Jurkat, Clone E6-1 (cell line): ENCODE results near the gene KIAA0319L. TPM values are rescaled to one million over a fixed set of nuclear protein-coding genes. Genes with fewer than 3 reads are reported as not detected.

Source experiments
- DNase-seq: peaks from one replicate; pipeline ENCODE4 v3.0.0-alpha.2; 2011; ENCODE audit warnings: low read depth, low spot score
- H3K4me3 ChIP-seq: 2 replicates; pipeline ENCODE4 v1.5.1; 2011; ENCODE audit warnings: mild to moderate bottlenecking, low read length, control low read depth, moderate library complexity
- polyA plus RNA-seq: library from polyadenylated mRNA; unstranded; fragments of >200 nt; gene quantifications from one replicate; pipeline ENCODE4 v1.2.1, GENCODE V29; 2012; ENCODE audit warnings: missing spikeins; ENCODE audit not compliant: insufficient read length, insufficient read depth

KIAA0319L gene
- polyA plus RNA-seq, result 24.2 TPM

DNA sequence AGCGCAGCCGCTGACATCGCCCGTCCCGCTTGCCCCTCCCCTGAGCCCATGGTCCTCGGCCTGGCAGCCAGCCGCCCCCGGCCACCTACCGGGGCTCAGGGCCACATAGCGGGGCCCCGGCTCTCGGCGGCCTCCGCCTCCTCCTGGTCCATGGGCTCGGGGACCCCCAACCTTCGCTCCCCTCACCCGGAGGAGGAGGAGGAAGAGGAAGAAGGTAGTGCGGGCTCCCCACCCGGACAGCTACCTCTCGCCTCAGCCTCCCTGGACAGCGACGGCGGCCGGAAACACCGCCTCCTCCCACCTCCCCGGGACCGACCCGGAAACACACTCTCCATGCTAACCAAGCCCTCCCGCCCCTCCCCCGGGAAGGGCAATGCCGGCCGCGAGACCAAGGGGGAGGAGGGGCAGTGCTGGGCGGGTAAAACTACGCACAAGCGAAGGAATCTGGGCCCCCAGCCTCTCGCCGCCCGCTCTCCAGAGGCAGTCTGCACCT lies at the start of gene KIAA0319L:
TSS of gene KIAA0319L (minus strand) at position 286 of the 493 bp plus-strand sequence. CDS start 2,912 bp downstream, outside the sequence.
- peak within 1 kb of the TSS; percentile 85 for H3K4me3 ChIP-seq
- peak; percentile 39 for DNase-seq

DNA sequence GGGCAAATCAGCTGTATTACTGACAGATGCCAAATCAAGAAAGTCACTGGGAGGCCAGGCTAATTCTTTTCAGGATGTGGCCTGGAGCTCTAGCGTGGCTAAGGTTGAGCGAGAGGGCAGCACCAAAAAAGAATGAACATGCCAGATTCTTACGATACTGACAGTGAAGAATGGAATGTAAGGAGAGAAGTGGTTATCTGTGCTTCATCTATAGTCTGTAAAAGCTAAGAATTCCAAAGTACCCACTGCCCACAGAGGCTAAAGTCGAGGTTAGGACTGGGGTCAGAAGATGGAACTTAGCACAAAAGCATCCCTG lies 48.6 kb upstream of the KIAA0319L start:
- DNase-seq, result no peak

DNA sequence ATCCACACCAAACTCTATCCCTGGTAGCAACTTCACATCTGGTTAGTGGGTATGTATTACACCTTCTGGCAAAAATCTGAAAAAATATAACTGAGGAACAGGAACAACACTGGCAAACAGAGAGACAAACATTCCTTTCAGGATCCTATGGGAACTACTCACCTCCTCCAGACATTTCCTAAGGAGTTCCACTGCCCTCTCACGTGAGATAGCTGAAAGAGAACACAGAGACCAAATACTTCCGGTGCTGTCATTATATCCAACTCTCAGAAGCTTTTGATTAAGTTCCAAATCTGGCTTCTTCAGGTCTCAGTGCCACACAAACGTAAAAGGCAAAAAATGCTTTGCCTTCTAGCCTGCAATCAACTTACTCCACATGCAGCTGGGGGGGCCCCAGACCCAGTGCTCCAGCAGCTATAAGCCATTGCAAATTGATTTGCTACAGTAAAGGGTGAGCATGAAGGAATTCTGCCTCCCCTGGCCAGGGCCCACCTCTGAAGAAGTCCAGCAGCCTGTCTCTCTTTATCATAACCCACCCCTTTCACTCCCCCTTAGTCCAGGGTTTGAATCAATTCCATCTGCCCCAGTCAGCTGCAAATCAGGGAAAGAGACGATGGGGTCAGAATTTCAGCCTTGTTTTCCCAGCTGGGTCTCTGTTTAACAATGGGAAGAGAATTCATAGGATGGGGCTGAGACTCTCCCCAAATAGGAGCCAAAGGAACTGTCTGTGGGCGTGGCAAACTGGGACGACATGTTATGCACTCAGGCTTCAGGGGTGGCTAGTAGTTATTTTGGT lies 48.1 kb upstream of the KIAA0319L start:
- H3K4me3 ChIP-seq, result no peak overlapping the region
- no peak for DNase-seq

More for the DNA sequence above, 48.6 kb upstream of the KIAA0319L start:
- no peak overlapping the region for H3K4me3 ChIP-seq

DNA sequence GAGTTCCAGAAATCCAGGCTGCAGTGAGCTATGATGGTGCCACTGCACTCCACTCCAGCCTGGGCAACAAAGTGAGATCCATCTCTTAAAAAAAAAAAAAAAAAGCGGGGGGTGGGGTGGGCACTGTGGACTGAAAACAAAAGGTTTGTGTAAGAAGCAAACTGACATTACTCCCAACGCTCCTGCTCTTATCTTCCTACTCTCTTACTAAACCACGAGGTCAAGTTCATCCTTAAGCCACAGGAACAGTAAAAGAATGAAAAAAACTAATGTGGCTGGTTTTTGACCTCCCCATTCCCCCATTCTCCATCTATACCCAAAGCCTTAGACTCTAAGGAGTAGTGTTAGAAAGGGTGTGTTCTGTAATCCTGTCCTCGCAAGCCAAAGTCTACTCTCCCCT lies 46.7 kb upstream of the KIAA0319L start:
- H3K4me3 ChIP-seq, result no peak overlapping the region
- DNase-seq, result no peak

DNA sequence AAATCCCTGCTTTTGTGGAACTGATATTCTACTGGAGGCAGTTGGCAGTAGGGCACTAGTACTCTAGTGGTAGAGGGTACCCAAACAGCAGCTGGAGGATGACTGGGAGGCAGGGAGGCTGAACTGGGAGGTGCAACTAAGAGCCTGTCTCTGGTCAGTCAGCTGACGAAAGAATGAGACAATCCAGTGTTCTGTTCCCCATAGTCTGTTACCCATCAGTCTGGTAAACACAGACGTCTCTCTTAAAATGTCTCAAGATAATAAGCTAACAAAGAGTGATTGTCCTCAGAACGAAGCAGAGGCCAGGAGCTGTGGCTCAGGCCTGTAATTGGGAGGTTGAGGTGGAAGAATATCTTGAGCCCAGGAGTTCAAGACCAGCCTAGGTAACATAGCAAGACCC lies 46.3 kb upstream of the KIAA0319L start:
- DNase-seq, result no peak
- H3K4me3 ChIP-seq, result no peak overlapping the region

DNA sequence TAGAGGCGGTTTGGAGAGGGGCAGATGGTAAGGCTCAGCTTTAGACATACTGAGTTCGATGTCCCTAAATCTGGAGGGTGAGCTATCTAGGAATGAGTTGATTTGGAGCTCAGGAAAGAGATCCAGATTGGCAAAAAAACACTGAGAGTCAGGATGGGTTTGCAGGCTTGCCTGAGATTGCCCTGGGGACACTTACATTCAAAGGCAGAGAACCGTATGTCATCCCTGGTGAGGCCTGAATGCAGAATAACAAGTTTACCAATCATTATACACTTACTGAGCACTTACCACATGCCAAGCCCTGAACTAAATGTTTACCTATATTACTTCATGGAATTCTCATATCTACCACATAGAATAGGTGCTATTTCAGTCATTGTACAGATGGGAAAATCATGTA lies 43.4 kb upstream of the KIAA0319L start:
- no peak overlapping the region for H3K4me3 ChIP-seq
- no peak for DNase-seq

DNA sequence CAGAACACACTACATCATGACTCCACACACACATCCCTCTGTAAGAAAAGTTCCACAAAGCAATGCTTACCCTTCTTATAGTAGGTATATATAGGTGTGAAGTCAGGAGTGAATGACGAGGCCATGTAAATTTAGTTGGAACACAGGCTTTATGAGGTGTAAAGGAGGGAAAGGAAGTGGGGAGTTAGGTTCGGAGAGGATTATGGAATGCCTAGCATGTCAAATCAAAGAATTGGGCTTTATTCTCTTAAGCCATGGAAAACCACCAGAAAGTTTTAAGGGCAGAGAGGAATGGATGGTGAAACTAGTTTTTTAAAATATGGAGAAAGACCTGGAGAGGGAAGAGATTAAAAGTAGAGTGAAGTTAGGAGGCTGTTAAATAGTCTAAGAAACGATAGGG lies 42.2 kb upstream of the KIAA0319L start:
- no peak overlapping the region for H3K4me3 ChIP-seq
- no peak for DNase-seq

DNA sequence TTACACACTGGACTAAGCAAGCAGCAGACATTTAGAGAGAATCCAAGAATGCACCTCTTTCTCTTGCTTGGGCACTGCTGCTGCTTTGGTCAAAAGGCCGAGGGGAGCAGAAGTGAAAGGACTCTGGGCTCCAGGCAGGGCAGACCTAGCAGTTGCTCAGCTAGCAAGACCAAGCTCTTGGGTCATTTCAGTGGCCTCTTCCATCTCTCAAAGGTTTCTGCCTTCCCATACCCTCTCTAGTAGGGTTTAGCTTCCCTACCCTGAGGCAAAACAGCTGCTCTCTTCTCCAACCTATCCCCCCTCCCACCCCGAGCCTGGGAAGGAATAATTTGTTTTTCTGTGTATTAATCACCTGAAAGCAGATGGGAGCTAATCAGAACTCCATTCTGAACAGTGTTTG lies 41.7 kb upstream of the KIAA0319L start:
- no peak for DNase-seq
- no peak overlapping the region for H3K4me3 ChIP-seq

DNA sequence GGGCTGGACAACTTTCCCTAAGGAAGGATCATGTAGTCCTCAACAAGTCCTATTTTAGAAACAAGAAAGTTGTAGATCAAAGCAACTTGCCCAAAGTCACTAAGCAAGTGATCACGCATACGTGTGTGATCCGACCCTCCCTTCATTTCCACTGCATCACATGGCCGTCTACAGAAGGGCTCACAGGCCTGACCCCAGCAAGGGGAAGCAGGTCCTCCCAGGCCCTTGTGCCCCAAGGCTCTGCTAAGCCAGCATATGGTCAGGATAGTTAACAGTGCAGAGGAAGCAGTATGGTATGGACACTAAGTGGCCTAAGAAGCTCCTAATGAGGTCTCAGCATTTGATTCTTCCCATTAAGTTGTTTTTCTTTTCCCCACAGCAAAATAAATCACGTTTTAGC lies 40.7 kb upstream of the KIAA0319L start:
- no peak for DNase-seq

DNA sequence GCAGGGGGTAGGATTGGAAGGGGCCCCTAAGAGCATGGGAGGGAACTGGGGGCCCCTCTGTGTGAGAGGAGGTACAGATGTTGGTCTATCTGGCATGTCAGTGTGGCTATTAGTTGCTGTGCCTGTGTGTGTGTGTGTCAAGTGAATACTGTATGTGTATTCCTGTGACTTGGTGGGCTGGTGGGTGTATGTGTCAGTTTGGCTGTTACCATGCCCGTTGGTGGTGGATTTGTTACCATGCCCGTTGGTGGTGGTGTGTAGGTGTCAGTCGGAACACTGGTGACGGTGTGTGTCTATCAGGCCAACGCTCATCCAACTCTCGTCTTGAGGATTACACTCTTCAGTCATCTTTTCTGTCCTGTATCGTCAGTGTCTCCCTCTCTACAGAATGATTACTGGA lies 38.5 kb upstream of the KIAA0319L start:
- no peak overlapping the region for H3K4me3 ChIP-seq
- DNase-seq, result no peak

More for the DNA sequence above, 40.7 kb upstream of the KIAA0319L start:
- H3K4me3 ChIP-seq, result no peak overlapping the region

DNA sequence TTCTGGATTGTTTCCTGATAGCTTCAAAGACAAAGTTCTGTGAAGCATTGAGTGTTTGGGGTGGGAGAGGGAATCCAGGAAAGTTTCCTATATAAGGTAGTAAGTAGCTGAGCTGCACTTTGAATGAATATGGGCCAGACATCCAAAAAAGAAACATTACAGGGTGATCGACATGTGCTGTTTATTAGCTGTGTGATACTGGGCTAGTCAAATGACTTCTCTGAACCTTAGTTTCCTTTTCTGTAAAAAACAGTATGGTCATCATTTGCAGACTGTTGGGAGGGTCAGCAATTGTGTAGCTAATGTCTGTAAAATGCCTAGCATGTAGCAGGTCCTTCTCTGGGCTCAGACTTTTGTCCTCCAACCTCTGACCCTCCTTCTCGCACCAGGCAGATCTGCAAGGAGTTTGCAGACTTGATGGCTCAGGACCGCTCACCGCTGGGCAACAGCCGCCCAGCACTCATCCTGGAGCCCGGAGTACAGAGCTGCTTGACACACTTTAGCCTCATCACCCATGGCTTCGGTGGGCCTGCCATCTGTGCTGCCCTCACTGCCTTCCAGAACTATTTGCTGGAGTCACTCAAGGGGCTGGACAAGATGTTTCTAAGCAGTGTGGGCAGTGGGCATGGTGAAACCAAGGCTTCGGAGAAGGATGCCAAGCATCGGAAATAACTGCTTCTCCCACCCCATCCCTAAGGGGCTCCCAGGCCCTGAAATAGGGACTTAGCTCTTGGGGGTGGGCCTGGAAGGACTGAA lies 37.0 kb upstream of the KIAA0319L start:
- DNase-seq, result no peak
- no peak overlapping the region for H3K4me3 ChIP-seq

DNA sequence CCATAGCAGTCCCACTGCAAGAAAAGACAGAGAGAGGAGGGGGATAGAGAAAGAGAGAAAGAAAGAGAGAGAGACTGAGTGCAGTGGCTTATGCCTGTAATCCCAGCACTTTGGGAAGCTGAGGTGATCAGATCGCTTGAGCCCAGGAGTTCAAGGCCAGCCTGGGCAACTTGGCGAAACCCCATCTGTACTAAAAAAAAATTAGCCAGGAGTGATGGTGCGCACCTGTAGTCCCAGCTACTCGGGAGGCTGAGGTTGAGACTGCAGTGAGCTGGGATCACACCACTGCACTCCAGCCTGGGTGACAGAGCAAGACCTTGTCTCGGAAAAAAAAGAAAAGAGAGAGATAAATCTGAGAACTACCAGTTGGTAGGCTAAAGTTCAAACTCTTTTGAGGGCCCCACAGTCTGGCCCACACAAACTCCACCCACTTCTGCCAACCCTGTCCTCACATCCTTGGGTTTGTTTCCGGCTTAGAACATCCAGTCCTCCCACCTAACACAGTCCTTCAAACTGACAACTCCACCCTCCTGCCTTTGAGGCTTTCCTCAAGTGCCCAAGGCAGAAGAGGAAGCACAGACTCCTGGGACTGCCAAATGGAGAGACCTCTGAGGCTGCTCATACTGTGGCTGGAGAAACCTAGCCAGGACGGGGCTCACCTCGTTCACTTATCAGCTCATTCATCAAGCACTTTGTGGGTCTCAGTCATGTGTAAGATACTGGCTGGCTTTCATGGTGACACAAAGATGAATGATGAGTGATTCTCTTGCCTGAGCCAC lies 36.0 kb upstream of the KIAA0319L start:
- H3K4me3 ChIP-seq, result no peak overlapping the region
- peak; percentile 27 for DNase-seq

DNA sequence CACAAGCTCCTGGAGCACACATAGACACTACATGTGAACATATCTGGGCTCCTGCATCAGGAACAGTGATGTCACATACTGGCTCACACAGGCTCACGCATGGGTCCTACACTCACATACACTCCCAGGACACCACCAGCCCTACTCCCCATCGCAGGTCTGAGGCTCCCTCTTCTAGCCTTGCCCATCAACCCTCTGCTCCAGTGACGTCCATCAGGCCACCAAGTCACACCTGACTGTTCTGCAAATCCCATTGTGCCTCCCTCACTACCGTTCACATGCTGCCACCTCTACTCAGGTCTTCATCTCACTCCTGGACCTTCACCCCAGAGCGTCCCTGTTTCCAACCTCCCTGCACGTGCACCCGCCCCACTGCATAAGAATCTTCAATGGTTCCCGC lies 34.0 kb upstream of the KIAA0319L start:
- no peak for DNase-seq

DNA sequence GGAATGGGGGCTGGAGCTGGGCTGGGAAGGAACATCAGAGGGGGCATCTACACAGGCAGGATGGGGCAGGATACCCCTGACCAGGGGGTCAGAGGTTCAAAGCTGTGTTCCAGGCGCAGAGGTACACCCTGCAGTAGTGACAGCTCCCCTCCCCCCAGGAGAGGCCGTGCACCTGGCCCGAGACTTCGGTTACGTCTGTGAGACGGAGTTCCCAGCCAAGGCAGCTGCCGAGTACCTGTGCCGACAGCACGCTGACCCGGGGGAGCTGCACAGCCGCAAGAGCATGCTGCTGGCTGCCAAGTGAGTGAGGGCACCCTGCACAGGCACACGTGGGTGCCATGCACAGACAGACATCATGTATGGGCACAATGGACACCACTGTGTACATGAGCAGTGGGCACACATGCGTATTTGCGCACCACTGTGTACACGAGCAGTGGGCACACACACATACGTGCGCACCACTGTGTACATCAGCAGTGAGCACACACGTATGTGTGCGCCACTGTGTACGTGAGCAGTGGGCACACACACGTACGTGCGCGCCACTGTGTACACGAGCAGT lies 33.4 kb upstream of the KIAA0319L start:
- no peak for DNase-seq
- H3K4me3 ChIP-seq, result no peak overlapping the region

More for the DNA sequence above, 34.0 kb upstream of the KIAA0319L start:
- no peak overlapping the region for H3K4me3 ChIP-seq

DNA sequence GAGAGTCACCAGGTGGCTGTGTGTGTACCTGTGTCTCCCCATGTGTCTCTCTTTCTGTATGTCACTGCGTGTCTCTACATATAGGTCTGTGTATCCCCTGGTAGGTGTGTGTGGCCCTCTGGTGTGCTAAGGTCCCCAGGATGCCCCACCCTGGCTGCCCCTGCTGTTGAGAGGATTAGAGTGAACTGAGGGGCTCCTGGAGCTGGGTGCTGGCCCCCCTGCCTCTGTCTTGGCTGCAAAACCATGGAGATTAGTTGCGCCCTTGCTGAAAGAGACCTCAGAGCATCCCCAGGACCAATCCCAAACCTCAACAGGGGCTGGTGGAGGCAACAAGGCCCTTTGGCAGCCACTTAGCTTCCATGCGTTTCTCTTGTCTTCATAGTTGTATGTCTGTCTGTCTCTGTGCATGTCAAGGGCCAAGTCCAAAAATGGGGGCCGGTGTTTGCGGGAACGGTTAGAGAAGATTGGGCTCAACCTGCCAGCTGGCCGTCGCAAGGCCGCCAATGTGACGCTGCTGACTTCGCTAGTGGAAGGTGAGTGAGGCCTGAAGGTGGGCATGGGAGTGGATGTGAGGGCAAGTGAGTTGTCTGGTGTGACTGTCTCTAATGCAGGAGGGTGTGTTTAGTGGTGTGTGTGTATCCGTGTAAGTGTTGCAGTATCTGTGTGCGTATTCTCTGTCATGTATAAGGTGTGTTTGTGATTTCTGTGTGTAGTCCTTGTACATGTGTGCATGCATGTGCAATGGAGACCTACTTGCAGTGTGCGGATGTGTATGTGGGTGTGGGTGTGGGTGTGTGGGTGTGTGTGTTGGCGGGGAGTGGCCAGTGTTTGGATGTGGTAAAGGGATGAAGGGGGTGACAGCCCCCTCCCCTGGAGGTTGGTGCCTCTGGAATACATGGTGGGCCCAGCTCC lies 32.6 kb upstream of the KIAA0319L start:
- DNase-seq, result no peak
- no peak overlapping the region for H3K4me3 ChIP-seq

DNA sequence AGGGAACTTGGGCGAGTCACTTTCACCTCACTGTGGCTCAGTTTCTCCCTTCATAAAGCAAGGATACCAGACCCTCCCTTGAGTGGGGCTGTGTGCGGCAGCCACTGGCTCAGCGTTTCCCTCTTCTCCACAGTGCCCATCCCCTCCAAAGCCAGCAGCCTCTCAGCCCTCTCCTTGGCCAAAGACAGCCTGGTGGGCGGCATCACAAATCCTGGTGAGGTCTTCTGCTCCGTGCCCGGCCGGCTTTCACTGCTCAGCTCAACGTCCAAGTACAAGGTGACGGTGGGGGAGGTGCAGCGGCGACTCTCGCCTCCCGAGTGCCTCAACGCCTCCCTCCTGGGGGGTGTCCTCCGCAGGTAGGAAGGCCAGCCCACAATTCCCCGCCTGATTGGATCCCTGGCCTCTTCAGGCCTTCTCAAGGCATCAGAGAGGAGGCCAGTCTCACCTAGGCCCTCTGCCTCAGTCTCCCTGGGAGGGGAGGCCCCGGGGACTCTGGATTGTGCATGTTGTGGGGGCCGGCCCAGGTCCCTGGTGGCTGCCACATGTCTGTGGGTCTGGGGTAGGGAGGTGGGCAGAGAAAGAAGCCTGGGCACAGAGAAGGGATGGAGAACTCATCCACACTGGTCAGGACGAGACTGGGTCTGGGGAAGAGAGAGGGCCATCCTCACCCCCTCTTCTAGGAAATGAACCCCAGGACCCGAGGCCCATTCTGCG lies 31.2 kb upstream of the KIAA0319L start:
- DNase-seq, result no peak
- no peak overlapping the region for H3K4me3 ChIP-seq

DNA sequence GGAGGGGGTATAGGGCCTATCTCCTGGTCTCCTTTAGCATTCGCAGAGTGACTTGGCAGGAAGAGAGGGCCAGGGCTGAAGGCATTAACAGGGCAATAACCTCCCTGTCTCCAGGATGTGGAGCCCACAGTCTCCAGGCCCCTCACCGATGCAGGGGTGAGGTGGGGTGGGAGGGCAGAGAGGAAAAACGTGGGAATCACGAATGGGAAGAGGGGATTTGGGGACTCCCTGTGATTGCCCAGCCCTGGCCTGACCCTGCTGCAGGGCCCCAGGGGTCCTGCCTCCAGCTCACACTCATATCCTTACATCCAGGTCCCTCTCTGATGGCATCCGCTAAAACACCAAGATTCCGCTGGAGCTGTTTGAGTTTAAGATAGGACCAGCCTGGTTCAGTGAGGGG lies 30.5 kb upstream of the KIAA0319L start:
- no peak overlapping the region for H3K4me3 ChIP-seq

DNA sequence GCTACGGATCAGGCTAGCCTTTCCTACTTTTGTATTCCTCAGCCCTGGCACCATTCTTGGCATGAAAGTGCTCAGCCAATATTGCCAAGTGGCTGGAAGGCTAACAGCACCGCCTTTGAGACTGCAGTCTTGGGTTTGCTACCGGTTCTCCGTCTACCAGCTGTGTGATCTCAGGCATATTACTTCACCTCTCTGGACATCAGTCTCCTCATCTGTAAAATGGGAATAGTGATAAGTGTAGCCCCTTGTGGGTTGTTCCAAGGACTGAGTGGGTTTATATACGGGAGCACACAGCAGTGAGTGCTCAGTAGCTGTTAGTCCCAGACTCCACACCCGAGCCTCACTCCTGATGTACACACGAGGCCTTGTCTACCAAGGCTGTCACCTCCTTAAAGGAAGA lies 29.6 kb upstream of the KIAA0319L start:
- no peak overlapping the region for H3K4me3 ChIP-seq
- no peak for DNase-seq

More for the DNA sequence above, 30.5 kb upstream of the KIAA0319L start:
- no peak for DNase-seq
